GM23248 (cell line): ENCODE data around the gene CARMIL1.

Experiments used
- EZH2 ChIP-seq: fragments of 200-600 bp; sonication (generic); IDR thresholded peaks from 2 replicates; pipeline ENCODE4 v1.6.1; 2018; ENCODE audit warnings: antibody characterized with exemption, mild to moderate bottlenecking; ENCODE audit not compliant: insufficient read depth, poor library complexity, severe bottlenecking
- EZH2phosphoT487 ChIP-seq: fragments of 200-600 bp; sonication (generic); IDR thresholded peaks from 2 replicates; pipeline ENCODE4 v1.6.1; 2018; ENCODE audit warnings: antibody characterized with exemption, moderate library complexity, mild to moderate bottlenecking, low read depth; ENCODE audit not compliant: insufficient read depth

GRCh38 chr6:25253351-25253750, 25.8 kb upstream of the CARMIL1 start:
- TF ChIP-seq EZH2phosphoT487: no peak
- no peak for TF ChIP-seq EZH2
